PC-9 (cell line): Measurements from ENCODE around the gene PWWP2B.

Experiments used
- CTCF ChIP-seq: fragments of 200-600 bp; sonication (generic); conservative IDR thresholded peaks from 2 replicates; pipeline ENCODE4 v1.6.1; 2017; ENCODE audit warnings: mixed run types, antibody characterized with exemption, mild to moderate bottlenecking, moderate library complexity
- EZH2 ChIP-seq: fragments of 200-600 bp; sonication (generic); IDR thresholded peaks from 2 replicates; pipeline ENCODE4 v1.8.0; 2017; ENCODE audit warnings: antibody characterized with exemption, low read depth

- TF ChIP-seq CTCF = no peak
- TF ChIP-seq EZH2 = no peak
Measured at GRCh38 chr10:132438091-132439024, 41.4 kb downstream of the PWWP2B start.
